ENCODE measurements around the gene CD68. TPM values are rescaled to one million over a fixed set of nuclear protein-coding genes. Genes with fewer than 3 reads are reported as not detected.

CD68 gene
- total RNA-seq, 1 experiment from 2014 or later: 51.6 TPM

DNA sequence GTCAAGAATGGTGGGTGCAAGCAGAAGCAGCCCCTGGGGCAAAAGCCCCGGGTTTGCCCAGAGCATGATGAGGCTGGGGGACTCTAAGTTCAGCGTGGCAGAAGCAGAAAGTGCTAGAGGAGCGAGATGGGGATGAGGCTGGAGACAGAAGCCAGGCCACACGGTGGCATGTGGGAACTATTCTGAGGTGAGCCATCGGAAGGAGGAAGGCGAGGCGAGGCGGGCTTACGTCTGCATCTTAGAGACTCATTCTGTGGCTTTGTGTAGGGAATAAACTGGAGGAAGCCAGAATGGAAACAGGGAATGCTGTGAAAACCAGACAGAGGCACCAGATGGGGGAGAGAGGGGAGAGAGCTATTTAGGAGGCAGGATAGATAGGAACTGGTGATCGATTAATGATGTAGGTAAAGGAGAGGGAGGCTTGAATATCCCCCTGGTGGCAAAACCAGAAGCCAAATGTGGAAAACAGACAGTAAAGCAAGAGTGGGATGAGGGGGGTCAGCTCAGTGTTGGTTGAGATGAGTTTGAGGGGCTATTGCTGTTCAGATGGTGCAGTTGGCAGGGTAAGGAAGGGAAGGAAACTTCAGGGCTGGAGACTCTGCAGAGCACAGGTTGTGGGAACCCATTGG is 24.0 kb upstream of the CD68 start:
- Histone ChIP-seq H3K4me3 (ENCODE audit: low read depth in 2 of 2, low read length in 2 of 2) (no peak overlapping the region), H3K27me3 (ENCODE audit: control insufficient read depth, insufficient read depth, low read length) (no peaks in the 10 kb centered on the region), H3K27ac (ENCODE audit: low read length) (no peak overlapping the region), H3K4me1 (ENCODE audit: control insufficient read depth, insufficient read depth, low read length) (peaks cover 26% of the 10 kb centered on the region), H3K36me3 (ENCODE audit: control insufficient read depth, insufficient read depth, low read length) (no peaks in the 10 kb centered on the region), H3K9me3 (ENCODE audit: control insufficient read depth, insufficient read depth, low read depth, low read length) (no peaks in the 10 kb centered on the region)
- no TSS peak for BruUV-seq (replicated peaks)
- DNase-seq (ENCODE audit: low read depth, low spot score): no peak
- POLR2A ChIA-PET: no interaction called here
- ATAC-seq: no peak
- TF ChIP-seq TCF7L2 (IDR thresholded peaks at IDR 0.05; ENCODE audit: low read depth, low read length): no peak
- TF ChIP-seq SIN3A (IDR thresholded peaks at IDR 0.05; ENCODE audit: borderline replicate concordance, insufficient read depth, low read depth, low read length): no peak
- TF ChIP-seq REST (IDR thresholded peaks at IDR 0.05; ENCODE audit: insufficient read depth in 1 of 2, low read depth in 2 of 2, low read length in 1 of 2): no peak
- no peak; the same call in 1 of the 2 replicates for TF ChIP-seq CTCF (IDR thresholded peaks at IDR 0.05)
- no peak for TF ChIP-seq POLR2AphosphoS5 (IDR thresholded peaks at IDR 0.05; ENCODE audit: low read depth, low read length)
- in situ Hi-C loops (cut with HindIII; ENCODE audit: low pct_unique_long_range_greater_than_20kb, low sequenced_read_pairs): no loop called here
- CTCF ChIA-PET: interaction anchor here (0.6 to 0.7 kb wide), 2 partner anchors 13 to 186 kb away, joined by 3 to 8 read pairs; no protein-coding TSS in a partner anchor
- intact Hi-C loops (cut with micrococcal nuclease; ENCODE audit: unreplicated experiment): no loop called here

DNA sequence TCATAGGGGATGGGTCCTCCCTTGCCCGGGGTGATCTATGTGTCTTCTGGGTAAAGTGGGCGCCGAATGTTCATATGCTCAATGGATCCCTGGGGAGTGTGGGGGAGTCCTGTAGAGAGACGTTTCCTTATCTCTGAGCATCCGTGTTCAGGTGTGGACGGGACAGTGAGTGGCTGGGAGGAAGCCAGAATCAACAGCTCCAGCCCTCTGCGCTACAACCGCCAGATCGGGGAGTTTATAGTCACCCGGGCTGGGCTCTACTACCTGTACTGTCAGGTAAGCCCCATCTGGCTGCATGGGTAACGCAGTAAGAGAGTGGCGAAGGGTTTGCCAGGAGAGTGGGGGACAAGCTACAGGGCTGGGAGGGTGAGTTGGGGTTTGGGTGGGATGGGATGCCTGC is 22.8 kb upstream of the CD68 start:
- POLR2A ChIA-PET: no interaction called here
- H3K27ac ChIP-seq (ENCODE audit: low read length): no peak overlapping the region
- in situ Hi-C loops (cut with HindIII; ENCODE audit: low pct_unique_long_range_greater_than_20kb, low sequenced_read_pairs): no loop called here

More for the DNA sequence above, 22.8 kb upstream of the CD68 start:
- DNase-seq (ENCODE audit: low read depth, low spot score) (no peak), ATAC-seq (no peak)
- intact Hi-C loops (cut with micrococcal nuclease; ENCODE audit: unreplicated experiment): no loop called here
- CTCF ChIA-PET: no interaction called here
- Histone ChIP-seq H3K9me3 (ENCODE audit: control insufficient read depth, insufficient read depth, low read depth, low read length) (no peaks in the 10 kb centered on the region), H3K4me1 (ENCODE audit: control insufficient read depth, insufficient read depth, low read length) (peaks cover 30% of the 10 kb centered on the region), H3K36me3 (ENCODE audit: control insufficient read depth, insufficient read depth, low read length) (no peaks in the 10 kb centered on the region), H3K4me3 (ENCODE audit: low read depth in 2 of 2, low read length in 2 of 2) (no peak overlapping the region), H3K27me3 (ENCODE audit: control insufficient read depth, insufficient read depth, low read length) (no peaks in the 10 kb centered on the region)
- BruUV-seq (replicated peaks): no TSS peak
- TF ChIP-seq SIN3A (IDR thresholded peaks at IDR 0.05; ENCODE audit: borderline replicate concordance, insufficient read depth, low read depth, low read length): no peak
- TF ChIP-seq POLR2AphosphoS5 (IDR thresholded peaks at IDR 0.05; ENCODE audit: low read depth, low read length): no peak
- TF ChIP-seq TCF7L2 (IDR thresholded peaks at IDR 0.05; ENCODE audit: low read depth, low read length): no peak
- no peak for TF ChIP-seq CTCF (IDR thresholded peaks at IDR 0.05)
- no peak for TF ChIP-seq REST (IDR thresholded peaks at IDR 0.05; ENCODE audit: insufficient read depth in 1 of 2, low read depth in 2 of 2, low read length in 1 of 2)

Data from Panc1 (cell line).